NCI-H345 (cell line): ENCODE data around the gene FAM131A.
A peak's percentile ranks its signal among the peaks of the same experiment; 100 is the strongest.

Source experiments
- DNase-seq: peaks from one replicate; lab custom pipeline; 2025; lab: John Stamatoyannopoulos, UW

The FAM131A gene, protein sequence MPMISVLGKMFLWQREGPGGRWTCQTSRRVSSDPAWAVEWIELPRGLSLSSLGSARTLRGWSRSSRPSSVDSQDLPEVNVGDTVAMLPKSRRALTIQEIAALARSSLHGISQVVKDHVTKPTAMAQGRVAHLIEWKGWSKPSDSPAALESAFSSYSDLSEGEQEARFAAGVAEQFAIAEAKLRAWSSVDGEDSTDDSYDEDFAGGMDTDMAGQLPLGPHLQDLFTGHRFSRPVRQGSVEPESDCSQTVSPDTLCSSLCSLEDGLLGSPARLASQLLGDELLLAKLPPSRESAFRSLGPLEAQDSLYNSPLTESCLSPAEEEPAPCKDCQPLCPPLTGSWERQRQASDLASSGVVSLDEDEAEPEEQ

GRCh38 chr3:184337399-184337714 is at the start of gene FAM131A:
FAM131A (plus strand) TSS chr3:184337600; CDS start chr3:184337631, 31 bp downstream.
- peak; percentile 25 for DNase-seq

GRCh38 chr3:184289426-184289938 is 47.9 kb upstream of the FAM131A start:
- peak; percentile 75 for DNase-seq

DNA sequence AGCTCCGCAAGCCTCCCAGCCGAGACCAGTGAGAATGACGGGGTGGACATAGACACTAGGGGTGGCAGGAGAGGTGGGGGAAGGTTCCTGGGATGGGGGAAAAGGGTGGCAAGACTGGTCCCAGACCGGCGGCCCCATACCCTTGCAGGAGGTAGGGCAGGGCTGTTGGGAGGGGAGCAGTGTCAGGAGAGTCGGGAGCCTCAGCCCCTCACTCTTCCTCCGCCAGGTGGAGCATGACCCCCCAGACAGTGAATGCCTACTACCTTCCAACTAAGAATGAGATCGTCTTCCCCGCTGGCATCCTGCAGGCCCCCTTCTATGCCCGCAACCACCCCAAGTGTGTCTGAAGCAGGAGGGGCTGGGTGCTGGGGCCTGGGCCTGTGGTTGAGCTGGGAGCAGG is 47.1 kb upstream of the FAM131A start:
- DNase-seq: no peak

DNA sequence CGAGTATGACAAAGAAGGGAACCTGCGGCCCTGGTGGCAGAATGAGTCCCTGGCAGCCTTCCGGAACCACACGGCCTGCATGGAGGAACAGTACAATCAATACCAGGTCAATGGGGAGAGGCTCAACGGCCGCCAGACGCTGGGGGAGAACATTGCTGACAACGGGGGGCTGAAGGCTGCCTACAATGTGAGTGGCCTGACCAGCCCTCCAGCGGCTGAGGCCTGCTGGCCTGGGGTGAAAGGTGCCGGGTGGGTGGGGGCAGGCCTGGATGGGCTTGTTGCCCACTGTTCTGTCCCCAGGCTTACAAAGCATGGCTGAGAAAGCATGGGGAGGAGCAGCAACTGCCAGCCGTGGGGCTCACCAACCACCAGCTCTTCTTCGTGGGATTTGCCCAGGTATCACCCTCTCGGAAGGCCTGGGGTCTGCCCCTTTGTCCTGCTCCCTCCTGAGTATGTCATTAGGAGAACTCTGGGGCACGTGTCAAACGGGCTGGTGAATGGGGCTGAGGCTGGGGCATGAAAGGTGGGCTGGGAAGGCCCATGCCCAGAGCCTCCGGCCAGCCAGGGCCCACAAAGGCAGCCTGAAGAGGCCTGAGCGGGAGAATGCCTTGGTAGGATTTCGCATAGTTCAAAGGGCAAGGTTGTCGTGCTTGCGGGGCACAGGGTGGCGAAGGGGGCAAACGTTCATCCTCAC is 46.2 kb upstream of the FAM131A start:
- DNase-seq: no peak

- DNase-seq: no peak
Observed at GRCh38 chr3:184291738-184292445, 45.5 kb upstream of the FAM131A start.

DNA sequence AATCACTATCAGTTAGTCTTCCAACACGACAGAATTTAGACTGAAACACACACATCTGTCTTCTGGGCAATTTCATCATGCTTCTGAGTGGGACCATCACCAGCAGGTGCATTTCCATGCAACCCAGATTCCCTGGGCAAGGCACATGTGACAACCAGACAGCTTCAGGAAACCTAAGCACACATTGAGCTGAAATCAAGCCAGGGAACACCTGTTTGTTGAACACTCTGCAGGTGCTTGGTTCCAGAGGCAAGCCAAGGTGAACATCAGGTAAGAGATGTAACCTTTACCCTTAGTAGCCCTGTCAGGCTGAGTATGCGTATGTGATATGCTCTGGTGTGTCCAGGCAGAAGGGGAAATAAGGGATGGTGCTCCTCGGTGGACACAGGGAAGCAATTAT is 41.6 kb upstream of the FAM131A start:
- no peak for DNase-seq

DNA sequence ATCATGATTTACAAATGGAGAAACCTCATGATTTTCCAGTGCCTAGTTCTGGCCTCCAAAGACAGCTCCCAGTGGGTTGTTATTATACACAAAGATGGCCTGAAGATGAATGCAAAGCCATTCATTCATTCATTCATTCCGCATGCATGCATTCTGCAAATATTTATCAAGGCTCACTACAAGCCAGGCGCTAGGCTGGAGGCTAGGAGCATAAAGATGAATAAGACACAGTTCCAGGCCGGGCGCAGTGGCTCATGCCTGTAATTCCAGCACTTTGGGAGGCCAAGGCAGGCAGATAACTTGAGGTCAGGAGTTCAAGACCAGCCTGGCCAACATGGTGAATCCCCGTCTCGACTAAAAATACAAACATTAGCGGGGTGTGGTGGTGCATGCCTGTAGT is 40.8 kb upstream of the FAM131A start:
- no peak for DNase-seq

DNA sequence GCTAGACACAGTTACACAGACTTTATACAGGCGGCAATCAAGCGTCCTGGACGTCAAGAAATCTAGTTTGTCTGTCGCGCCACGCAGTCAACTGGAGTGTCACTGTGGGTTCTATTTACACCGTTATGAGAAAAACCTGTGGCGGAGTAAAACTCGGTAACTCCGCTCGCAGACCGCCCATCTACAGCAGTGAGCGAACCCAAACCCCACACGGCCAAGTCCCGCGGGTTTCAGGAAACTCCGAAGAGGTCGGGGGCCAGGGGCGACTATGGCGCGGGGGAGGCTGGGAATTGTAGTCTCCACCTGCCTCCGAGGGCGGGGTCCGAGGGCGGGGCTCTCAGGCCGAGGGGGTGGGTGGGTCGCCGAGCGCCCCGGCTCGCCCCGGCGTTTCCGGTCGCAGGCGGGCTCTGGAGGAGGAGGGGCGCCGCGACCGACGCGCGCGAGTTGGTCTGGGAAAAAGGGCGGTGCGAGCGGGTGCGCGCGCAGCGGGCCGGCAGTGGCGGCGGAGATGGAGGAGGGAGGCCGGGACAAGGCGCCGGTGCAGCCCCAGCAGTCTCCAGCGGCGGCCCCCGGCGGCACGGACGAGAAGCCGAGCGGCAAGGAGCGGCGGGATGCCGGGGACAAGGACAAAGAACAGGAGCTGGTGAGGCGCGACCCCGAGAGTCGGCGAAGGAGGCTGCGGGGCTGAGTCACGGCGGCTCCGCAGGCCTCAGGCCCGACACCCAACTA is 38.5 kb upstream of the FAM131A start, which contains the start of gene PSMD2:
Gene PSMD2 (plus strand): TSS at position 483 of the 729 bp plus-strand sequence. CDS start 26 bp downstream, at position 509.
- peak; percentile 99 for DNase-seq

DNA sequence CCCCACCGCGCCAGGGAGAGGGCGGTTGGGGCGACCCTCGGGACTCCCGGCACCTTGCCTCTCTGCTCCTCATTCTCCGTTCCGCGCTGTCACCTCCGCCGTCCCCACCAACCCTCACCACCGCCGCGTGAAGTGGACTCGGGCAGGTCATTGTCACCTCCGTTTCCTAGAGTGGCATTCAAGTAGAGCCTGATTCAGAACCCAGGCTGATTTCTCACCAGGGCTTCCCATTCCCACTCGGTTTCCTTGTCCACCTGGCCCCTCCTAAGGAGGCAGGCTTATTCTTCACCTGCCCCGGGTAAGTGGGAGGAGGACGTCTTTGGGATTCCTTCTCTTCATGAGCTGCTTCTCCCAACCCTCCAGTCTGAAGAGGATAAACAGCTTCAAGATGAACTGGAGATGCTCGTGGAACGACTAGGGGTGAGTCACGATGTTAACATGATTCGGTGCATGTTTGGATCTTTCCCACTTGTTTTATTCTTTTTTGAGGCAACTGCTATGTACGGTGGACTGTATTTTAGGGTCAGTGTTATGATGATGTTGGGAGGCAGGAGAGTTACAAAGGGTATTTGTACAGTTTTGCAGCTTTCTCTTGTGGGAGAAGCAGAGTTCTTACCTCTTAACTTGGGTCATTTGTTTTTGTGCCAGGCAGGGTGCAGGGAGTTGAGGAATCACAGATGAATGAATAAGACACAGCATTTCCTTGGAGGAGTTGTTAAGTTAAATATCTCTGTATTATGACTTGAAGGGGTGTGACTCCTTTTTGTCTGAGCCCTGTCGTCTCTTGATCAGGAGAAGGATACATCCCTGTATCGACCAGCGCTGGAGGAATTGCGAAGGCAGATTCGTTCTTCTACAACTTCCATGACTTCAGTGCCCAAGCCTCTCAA is 37.7 kb upstream of the FAM131A start:
- DNase-seq: no peak

- DNase-seq: no peak
Observed at GRCh38 chr3:184300378-184300720, 37.1 kb upstream of the FAM131A start.

GRCh38 chr3:184305577-184305976 is 31.8 kb upstream of the FAM131A start:
- no peak for DNase-seq

- DNase-seq: no peak
Observed at GRCh38 chr3:184306341-184306972, 30.9 kb upstream of the FAM131A start.

GRCh38 chr3:184307915-184308314 is 29.5 kb upstream of the FAM131A start:
- no peak for DNase-seq

DNA sequence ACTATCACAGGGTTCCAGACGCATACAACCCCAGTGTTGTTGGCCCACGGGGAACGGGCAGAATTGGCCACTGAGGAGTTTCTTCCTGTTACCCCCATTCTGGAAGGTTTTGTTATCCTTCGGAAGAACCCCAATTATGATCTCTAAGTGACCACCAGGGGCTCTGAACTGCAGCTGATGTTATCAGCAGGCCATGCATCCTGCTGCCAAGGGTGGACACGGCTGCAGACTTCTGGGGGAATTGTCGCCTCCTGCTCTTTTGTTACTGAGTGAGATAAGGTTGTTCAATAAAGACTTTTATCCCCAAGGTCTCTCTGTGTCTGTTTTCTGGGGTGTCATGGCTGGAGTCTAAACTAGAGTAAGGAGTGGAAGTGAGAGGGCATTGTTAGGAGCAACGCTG is 28.7 kb upstream of the FAM131A start:
- no peak for DNase-seq

DNA sequence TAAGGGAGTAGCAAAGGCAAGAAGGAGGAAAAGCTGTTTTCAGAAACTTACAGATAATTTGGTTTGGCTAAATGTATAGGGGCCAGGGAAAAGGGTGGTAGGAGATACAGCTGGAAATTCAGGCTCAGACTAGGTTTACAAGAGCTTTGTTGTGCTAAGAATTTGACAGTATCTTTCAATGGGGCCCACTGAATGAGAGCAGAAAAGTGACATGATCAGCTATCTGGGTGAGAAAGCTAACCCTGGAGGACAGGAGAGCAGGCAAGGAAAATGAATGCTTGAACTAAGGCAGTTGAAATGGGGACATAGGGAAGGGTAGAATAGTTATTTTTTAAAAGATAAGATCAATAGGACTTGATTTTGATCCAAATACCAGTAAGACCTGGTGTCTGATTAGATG is 25.8 kb upstream of the FAM131A start:
- DNase-seq: no peak

DNA sequence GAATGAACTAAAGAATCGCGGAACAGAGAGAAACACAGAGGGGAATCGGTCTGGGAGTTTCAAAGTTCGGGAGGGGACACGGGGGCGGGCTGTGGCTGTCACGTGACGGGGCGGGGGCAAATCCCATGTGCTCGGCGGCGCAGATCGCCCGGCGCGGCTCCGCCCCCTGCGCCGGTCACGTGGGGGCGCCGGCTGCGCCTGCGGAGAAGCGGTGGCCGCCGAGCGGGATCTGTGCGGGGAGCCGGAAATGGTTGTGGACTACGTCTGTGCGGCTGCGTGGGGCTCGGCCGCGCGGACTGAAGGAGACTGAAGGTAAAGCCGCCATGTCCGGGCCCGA is 23.1 kb upstream of the FAM131A start, which contains the start of gene EIF4G1:
Gene EIF4G1 (plus strand): TSS at position 244 of the 337 bp plus-strand sequence. CDS start 1,191 bp downstream, outside the sequence.
- peak; percentile 97 for DNase-seq

- peak; percentile 43 for DNase-seq
Observed at GRCh38 chr3:184314700-184315542, 22.5 kb upstream of the FAM131A start.

DNA sequence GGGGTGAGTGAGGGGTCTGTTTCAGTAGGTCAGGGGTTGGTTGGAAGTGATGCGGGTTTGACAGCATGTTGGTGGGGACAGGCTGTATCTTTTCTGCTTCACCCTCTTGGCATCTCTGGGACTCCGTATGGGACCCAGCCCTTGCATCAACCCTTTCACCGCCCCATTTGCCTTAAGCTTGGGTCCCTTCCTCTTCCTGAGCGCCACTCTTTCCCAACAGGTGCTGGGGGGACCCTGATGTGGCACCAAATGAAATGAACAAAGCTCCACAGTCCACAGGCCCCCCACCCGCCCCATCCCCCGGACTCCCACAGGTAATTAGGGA is 21.9 kb upstream of the FAM131A start:
- DNase-seq: no peak

GRCh38 chr3:184315871-184316661 is 21.3 kb upstream of the FAM131A start:
- no peak for DNase-seq
